MG63 (cell line): ENCODE data around the gene NOS1AP. TPM values are rescaled to one million over a fixed set of nuclear protein-coding genes. Genes with fewer than 3 reads are reported as not detected.

Experiments used
- DNase-seq: peaks from one replicate; pipeline ENCODE4 v3.0.0-alpha.2; 2020
- H3K27me3 ChIP-seq: fragments of 250-450 bp; sonication (Bioruptor Pico); 2 replicates; pipeline ENCODE4 v1.5.1; 2020; ENCODE audit warnings: mild to moderate bottlenecking, moderate library complexity
- H3K36me3 ChIP-seq: fragments of 250-450 bp; sonication (Bioruptor Pico); 2 replicates; pipeline ENCODE4 v1.5.1; 2020; ENCODE audit warnings: mild to moderate bottlenecking, moderate library complexity
- H3K4me3 ChIP-seq: fragments of 250-450 bp; sonication (Bioruptor Pico); 2 replicates; pipeline ENCODE4 v1.5.1; 2020; ENCODE audit warnings: mild to moderate bottlenecking, moderate library complexity
- H3K9me3 ChIP-seq: fragments of 250-450 bp; sonication (Bioruptor Pico); 2 replicates; pipeline ENCODE4 v1.5.1; 2020; ENCODE audit warnings: mild to moderate bottlenecking, moderate library complexity
- total RNA-seq: library from RNA; depleted of rRNA; stranded (reverse); fragments of >200 nt; shearing (Covaris generic); gene quantifications from 2 replicates; pipeline ENCODE4 v1.2.3, GENCODE V29; 2014; ENCODE audit warnings: low replicate concordance

NOS1AP gene
- total RNA-seq, 1 experiment from 2014 or later, result not detected

DNA sequence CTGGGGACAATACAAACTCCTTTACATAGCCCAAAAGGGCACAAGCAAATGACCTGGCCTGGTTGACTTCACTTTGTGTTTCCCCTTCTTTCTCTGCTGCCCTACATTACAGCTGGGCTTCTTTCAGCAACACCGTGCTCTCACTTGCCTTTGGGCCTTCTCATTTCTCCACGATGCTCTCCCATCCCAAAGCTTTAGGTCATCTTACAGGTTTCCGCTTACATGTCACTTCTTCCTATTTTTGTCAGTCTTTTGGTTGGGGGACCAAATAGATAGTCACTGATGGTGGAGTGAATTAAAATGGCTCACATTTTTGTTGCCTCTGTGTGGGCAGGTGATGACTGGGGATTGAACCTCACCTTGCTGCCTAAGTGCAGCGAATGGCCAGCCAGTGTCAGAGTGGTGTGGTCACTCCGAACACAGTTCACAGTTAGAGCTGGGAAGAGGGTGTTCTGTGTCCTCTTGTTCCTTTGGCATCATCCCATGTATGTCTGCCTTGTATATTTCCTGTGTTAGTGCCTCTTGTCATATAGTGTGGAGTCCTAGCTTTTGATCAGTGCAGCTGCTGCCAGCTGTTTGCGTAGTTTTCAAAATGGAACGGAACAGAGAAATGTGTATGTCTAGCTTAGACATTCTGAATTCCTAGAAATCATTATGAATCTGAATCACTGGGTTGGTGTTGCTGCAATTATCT lies 134.8 kb downstream of the NOS1AP start:
- no peak for DNase-seq
- Histone ChIP-seq H3K4me3 (no peak overlapping the region), H3K36me3 (no peaks in the 10 kb centered on the region), H3K9me3 (no peaks in the 10 kb centered on the region), H3K27me3 (peaks cover 2% of the 10 kb centered on the region)

DNA sequence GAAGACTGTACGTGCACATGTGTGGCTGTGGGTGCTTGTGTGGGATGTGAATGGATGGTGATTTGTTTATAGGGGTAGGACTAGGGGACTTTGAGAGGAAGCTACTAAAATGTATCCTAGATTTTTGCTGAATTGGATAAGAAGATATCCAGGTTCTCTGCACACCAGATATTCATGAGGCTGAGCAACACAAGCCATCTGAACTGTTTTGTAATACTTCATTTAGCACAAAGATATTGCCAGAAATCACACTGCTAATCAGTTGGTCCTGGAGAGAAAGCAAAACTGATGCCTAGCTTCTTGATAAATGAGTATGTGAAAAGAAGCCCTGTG lies 135.3 kb downstream of the NOS1AP start:
- H3K9me3 ChIP-seq, result no peaks in the 10 kb centered on the region
- no peak for DNase-seq
- no peaks in the 10 kb centered on the region for H3K36me3 ChIP-seq
- H3K27me3 ChIP-seq, result peaks cover 2% of the 10 kb centered on the region
- no peak overlapping the region for H3K4me3 ChIP-seq

DNA sequence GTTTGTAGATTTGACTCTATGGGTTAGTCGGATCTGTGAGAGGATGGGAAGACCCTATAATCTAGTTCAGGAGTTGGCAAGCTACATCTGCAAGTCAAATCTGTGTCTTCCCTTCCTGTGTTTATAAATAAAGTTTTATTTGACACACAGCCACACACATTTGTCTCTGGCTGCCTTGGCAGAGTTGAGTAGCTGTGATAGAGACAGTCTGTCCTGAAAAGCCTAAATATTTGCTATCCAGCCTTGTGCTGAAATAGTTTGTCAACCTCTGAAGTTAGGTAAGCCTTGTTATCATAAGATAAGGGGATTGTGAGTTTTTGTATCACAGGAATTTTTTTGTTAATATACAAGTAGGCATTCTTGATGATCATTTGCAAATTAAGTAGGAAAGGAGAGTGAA lies 136.8 kb downstream of the NOS1AP start:
- H3K27me3 ChIP-seq, result peaks cover 2% of the 10 kb centered on the region
- H3K9me3 ChIP-seq, result no peaks in the 10 kb centered on the region
- H3K36me3 ChIP-seq, result no peaks in the 10 kb centered on the region
- DNase-seq, result no peak
- H3K4me3 ChIP-seq, result no peak overlapping the region

DNA sequence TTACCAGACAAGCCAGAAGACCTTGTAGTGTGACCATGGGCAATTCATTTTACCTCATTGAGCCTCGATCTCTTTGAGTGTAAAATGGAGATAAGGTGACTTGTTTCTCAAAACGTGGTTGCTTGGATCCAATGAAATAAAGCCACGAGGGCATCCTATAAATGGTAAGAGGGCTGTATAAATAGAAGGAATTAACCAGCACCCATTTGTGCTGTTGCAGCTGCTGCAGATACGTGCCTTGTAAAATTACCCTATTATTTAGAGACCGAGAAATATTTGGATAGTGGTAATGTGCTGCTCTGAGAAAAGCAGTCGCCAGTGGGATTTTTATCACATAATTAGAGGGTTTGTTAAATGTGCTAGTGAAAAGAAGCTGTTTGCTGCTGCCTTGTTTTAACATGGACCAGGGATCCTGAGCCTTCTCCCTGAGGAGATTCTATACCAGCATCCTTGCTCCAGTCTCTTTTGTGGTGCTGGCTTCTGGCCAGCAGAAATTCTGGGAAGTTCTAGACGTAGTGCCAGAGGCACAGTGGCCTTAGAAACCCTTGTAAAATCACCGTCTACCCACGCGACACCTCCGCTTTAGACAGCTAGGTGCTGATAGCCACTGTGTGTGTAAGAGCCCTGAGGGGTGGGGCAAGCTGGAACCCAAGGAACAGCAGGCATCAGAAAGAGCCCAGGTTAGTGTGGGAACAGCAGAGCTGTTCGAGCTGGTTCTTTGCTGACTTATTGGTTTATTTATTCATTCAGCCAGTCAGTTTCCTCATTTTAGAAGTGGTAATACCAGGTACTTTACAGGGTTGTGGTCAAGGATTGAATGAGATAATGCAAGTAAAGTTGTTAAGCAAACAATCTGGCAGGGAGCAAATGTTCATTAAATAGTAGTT lies 137.5 kb downstream of the NOS1AP start:
- H3K27me3 ChIP-seq, result peaks cover 2% of the 10 kb centered on the region
- H3K36me3 ChIP-seq, result no peaks in the 10 kb centered on the region
- H3K4me3 ChIP-seq, result no peak overlapping the region
- H3K9me3 ChIP-seq, result no peaks in the 10 kb centered on the region
- no peak for DNase-seq

DNA sequence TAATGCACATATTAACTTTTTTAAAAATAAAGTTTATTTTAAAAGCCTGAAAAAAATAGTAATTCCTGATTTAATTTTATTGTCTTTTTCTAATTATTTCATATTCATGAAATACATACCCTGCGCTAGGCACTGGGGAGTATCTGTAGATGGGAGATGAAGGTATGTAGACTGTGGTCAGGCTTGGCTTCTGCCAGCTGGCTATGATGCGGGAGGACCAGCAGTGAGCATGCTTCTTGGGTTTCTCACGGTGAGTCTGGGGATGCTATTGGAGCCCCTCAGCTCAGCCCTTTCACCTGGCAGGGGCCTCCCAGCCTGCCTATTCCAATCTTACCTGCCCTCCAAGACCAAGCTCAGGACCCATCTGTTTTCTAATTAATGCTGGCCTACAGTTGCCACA lies 138.4 kb downstream of the NOS1AP start:
- no peaks in the 10 kb centered on the region for H3K9me3 ChIP-seq
- no peak for DNase-seq
- H3K27me3 ChIP-seq, result peaks cover under 1% of the 10 kb centered on the region; the same call in 1 of the 2 replicates
- no peaks in the 10 kb centered on the region for H3K36me3 ChIP-seq
- H3K4me3 ChIP-seq, result no peak overlapping the region

DNA sequence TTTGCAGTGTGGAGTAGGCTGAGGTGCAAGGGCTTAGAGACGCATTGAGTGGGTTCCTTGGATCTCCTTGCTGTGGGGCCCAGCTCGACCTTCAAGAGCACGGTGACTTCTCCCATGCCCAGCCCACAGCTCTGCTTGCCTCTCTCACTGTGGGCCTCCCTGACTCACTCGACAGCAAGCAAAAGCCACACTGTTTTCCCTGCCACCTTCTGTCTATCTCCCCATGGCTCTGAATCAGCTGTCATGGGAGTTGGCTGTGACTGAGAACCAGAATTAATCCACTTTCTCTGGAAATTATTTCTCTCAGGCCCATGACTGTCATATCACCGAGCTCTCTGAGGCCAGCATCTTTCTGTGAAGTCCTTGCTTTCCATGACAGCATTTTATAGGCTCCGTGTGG lies 140.7 kb downstream of the NOS1AP start:
- Histone ChIP-seq H3K27me3 (no peaks in the 10 kb centered on the region; the same call in 1 of the 2 replicates), H3K4me3 (no peak overlapping the region), H3K9me3 (no peaks in the 10 kb centered on the region), H3K36me3 (no peaks in the 10 kb centered on the region)
- DNase-seq, result no peak

DNA sequence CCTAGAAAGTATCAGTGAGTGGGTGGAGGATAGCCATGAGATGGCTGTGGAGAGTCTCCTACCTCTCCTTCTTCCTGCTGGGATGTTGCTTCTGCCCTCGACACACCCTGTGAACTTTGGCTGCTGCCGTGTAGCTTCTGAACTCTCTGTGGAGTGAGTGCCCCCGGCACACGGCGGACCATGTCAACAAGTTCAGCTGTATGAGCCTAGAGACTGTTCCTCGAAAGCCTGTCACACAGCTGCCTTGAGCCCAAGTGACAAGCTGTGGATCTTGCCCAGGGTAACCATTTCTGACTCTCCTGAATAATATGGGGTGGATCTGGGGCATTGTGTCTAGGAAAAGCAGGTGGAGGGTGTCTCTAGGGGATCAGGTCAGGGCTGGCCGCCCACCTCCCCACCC lies 143.2 kb downstream of the NOS1AP start:
- DNase-seq, result no peak
- H3K27me3 ChIP-seq, result no peaks in the 10 kb centered on the region; the same call in 1 of the 2 replicates
- no peaks in the 10 kb centered on the region for H3K9me3 ChIP-seq
- no peak overlapping the region for H3K4me3 ChIP-seq
- H3K36me3 ChIP-seq, result no peaks in the 10 kb centered on the region

DNA sequence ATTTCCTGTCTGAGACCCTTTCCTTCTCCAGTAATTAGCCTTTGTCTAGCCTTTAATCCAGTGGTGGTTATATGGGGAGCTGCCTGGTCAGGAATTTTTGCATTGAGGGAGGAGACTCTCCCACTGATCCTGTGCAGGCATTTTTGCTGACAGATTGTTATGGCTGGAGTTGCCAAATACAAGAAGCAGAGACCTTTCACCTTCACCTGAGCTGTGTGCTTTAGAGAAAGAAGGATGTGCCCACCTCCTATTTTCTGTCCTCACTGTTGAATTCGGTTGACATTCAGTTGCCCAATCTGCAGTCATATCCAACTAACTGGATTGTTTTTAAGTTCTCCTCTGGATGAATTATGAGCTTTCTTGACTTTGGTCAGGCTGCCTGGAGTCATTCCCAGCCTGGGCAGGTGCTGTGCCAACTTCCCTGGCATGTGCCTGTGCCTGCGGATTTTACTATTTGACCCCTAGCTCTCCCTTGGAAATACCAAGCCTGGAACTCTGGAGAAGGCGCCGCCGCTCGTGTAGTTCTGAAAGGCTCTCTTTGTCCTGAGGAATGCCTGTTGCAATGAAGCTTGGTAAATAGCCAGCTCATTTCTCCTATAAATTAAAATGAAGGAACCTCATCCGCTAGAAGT lies 143.9 kb downstream of the NOS1AP start:
- no peaks in the 10 kb centered on the region for H3K27me3 ChIP-seq
- no peak overlapping the region for H3K4me3 ChIP-seq
- peak; percentile 76 for DNase-seq
- no peaks in the 10 kb centered on the region for H3K9me3 ChIP-seq
- H3K36me3 ChIP-seq, result no peaks in the 10 kb centered on the region

DNA sequence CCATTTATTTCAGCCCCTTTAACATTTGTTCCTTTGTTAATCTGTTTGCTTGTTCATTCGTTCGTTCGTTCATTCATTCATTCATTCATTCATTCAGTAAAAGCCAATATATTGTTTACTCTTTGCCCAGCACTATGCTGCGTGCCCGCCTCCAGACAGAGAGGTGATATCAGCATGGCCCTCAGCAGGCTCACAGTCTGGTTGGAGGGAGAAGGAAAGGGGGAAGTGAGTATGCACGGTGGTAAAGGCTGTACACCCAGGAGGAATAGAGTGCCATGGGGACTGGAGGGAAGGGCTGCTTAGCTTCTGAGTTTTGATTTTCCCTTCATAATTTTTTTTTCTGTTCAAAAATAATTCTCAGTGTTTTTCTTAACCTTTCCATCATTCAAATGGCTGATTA lies 144.7 kb downstream of the NOS1AP start:
- Histone ChIP-seq H3K9me3 (no peaks in the 10 kb centered on the region), H3K36me3 (no peaks in the 10 kb centered on the region), H3K27me3 (no peaks in the 10 kb centered on the region), H3K4me3 (no peak overlapping the region)
- no peak for DNase-seq

DNA sequence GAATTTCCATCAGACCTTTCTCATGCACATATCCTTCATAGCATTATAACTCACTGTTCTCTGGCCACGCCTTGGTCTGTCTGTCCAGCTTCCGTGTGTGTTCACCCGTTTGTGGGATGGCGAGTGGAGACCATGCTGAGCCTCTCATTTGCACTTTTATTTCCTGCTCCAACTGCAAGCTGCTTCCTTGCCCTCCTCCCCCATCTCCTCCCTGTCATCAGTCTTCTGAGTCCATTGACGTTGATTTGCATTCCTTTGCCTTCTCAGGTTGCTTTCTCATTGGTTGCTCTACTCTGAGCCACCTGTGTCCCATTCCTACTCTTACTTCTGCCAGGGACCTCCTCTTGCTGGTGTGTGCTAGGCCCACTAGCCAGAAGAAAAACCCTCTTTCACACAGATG lies 146.4 kb downstream of the NOS1AP start:
- DNase-seq, result no peak
- Histone ChIP-seq H3K36me3 (no peaks in the 10 kb centered on the region), H3K4me3 (no peak overlapping the region), H3K9me3 (no peaks in the 10 kb centered on the region), H3K27me3 (no peaks in the 10 kb centered on the region)

DNA sequence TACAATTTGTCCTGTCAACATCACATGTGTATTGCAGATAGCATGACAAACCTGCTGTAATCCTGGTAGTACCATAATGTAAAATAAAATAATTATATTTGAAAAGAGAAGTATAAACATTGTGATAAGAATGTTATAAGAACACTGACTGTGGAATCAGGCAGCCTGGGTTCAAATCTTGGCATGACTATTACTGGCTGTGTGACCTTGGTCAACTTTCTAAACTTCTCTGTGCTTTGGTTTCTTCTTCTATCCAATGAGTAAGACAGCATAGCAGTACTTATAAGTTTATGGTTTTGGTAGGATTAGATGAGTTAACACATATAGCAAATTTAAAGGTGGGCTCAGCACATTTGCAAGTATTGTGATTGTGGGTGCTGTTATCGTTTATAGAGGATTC lies 147.1 kb downstream of the NOS1AP start:
- DNase-seq, result no peak
- no peaks in the 10 kb centered on the region for H3K36me3 ChIP-seq
- H3K9me3 ChIP-seq, result no peaks in the 10 kb centered on the region
- H3K4me3 ChIP-seq, result no peak overlapping the region
- H3K27me3 ChIP-seq, result no peaks in the 10 kb centered on the region

DNA sequence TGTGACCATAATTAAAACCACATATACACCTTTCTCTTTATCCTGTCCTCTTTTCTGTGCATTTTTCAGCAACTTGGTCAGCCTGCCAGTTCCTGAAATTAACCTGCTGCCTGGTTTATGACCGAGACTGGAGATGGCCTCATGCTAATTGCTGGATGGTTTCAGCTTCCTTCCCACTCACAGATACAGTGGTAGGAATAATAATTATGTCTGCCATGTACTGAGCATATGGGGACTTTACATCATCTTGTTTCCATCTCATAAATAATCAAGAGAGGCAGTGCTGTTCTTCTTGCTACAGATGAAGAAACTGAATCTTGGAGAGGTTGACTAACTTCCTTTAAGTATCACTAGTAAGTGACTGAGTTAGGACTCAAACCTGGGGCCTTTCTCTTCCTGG lies 148.2 kb downstream of the NOS1AP start:
- no peaks in the 10 kb centered on the region for H3K36me3 ChIP-seq
- H3K4me3 ChIP-seq, result no peak overlapping the region
- no peaks in the 10 kb centered on the region for H3K9me3 ChIP-seq
- H3K27me3 ChIP-seq, result 0 out of 2 replicates have a peak, but pooled peaks cover 2% of the 10 kb centered on the region
- DNase-seq, result no peak

DNA sequence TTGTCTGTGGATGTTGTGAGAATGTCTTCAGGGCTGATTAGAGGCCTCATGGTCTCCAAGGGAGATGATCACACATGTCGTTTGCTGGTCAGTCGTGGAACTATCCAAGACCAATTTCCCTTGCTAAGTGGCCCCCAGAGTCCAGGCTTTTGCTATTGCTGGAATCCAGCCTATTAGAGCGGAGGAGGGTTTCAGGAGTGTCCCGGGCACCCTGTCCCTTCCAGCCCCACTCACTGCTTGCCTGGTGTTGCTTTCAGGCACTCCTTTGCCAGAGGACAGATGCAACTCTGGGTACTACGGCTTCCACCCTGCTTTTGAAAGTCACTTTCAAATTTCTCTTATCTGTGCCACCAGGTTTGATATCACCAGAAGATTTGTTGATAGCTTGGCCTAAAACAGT lies 149.1 kb downstream of the NOS1AP start:
- Histone ChIP-seq H3K36me3 (no peaks in the 10 kb centered on the region), H3K9me3 (no peaks in the 10 kb centered on the region), H3K27me3 (0 out of 2 replicates have a peak, but pooled peaks cover 2% of the 10 kb centered on the region), H3K4me3 (no peak overlapping the region)
- no peak for DNase-seq

DNA sequence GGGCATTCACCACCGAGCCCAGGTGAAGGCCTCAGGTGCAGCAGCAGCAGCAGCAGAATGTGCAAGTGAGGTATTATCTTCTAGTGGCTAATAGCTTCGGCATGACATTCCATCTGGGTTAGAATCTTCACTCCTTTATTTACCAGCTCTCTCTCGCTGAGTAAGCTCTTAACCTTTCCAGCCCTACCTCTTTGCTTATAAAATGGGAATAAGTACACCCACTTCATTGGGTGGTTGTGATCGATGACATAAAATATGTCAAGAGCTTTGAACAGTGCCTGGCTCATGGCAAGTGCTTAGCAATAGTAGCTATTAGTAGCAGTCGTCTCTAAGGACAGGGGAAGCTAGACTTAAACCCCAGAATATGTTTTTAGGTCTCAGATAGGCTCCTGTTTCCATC lies 149.5 kb downstream of the NOS1AP start:
- no peak overlapping the region for H3K4me3 ChIP-seq
- no peaks in the 10 kb centered on the region for H3K9me3 ChIP-seq
- DNase-seq, result no peak
- no peaks in the 10 kb centered on the region for H3K36me3 ChIP-seq
- 0 out of 2 replicates have a peak, but pooled peaks cover 2% of the 10 kb centered on the region for H3K27me3 ChIP-seq

DNA sequence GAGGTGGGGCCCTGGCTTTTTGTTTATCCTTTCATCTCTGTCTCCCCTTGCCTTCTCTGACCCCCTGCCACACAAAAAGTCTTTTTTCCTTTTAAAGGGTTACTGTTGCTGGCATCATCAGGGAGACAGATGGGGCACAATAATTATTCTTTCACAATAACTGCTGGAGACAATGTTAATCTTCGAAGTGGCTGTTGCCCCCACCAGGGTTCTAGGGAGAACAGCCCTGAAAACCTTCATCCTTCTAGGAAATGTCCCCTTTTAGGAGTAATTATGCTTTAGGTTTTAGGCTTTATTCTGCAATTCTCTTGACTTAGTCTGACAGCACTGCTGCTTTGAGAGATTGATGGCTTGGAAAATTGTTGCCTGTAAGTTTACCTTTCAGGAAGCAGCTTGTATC lies 150.0 kb downstream of the NOS1AP start:
- Histone ChIP-seq H3K27me3 (0 out of 2 replicates have a peak, but pooled peaks cover 2% of the 10 kb centered on the region), H3K9me3 (no peaks in the 10 kb centered on the region), H3K36me3 (no peaks in the 10 kb centered on the region), H3K4me3 (no peak overlapping the region)
- DNase-seq, result no peak

DNA sequence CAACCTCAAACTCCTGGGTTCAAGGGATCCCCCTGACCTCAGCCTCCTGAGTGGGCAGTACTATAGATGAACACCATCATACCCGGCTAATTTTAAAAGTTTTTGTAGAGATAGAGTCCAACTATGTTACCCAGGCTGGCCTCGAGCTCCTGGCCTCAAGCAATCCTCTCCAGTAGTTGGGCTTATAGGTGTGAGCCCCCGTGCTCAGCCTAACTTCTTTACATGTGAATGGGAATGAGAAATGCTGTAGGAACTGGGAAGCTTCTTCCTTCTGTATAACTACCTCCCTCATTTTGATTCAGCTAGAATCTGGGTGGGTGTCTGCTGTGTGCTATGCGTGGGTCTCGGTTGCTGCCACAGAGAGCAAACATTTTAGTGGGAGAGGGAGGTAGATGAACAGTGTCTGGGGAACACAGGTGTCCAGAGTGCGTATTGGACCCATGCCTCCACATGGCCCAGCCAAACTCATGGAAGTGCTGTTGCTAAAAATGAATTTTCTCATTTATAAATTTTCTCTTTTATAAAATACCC lies 150.6 kb downstream of the NOS1AP start:
- Histone ChIP-seq H3K27me3 (0 out of 2 replicates have a peak, but pooled peaks cover 2% of the 10 kb centered on the region), H3K4me3 (no peak overlapping the region), H3K9me3 (no peaks in the 10 kb centered on the region), H3K36me3 (no peaks in the 10 kb centered on the region)
- DNase-seq, result no peak

DNA sequence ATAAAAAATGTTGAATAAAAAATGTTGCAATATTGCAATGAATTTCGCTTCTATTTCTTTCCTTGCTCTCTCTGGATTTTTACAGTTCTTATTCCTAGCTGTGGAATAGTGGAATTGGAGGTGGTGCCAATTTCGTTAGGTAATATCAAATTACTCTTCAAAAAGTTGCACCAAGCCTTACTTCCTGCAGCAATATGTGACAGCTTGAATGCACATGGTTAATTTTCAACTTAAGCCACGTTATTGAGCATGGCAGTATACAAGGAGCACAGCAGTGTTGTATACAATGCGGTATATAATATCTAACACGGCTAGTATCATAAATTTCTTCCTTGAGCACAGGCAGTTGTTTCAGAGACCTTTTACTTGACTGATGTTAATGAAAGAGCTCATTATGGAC lies 152.5 kb downstream of the NOS1AP start:
- H3K27me3 ChIP-seq, result 0 out of 2 replicates have a peak, but pooled peaks cover 2% of the 10 kb centered on the region
- no peaks in the 10 kb centered on the region for H3K9me3 ChIP-seq
- no peaks in the 10 kb centered on the region for H3K36me3 ChIP-seq

More for the DNA sequence above, 152.5 kb downstream of the NOS1AP start:
- H3K4me3 ChIP-seq, result no peak overlapping the region
- DNase-seq, result no peak
